Tibial nerve (tissue), 4 donors: ENCODE data around the gene GCN1.

Source experiments
- CTCF ChIP-seq, 5 experiments: fragments of 200-600 bp in 3 of 5; fragments of 450-650 bp in 2 of 5; sonication (generic) in 3 of 5; IDR thresholded peaks; one replicate each; pipeline ENCODE4 v1.5.1; 2016 to 2019; ENCODE audit warnings: antibody characterized with exemption in 5 of 5, mild to moderate bottlenecking in 3 of 5, moderate library complexity in 2 of 5
- EP300 ChIP-seq, 2 donors: sonication (generic); formaldehyde crosslinking; IDR thresholded peaks; one replicate each; pipeline ENCODE4 v1.6.1; 2017; ENCODE audit warnings: antibody characterized with exemption in 2 of 2, mild to moderate bottlenecking in 1 of 2
- POLR2A ChIP-seq, 2 donors: fragments of 450-650 bp; IDR thresholded peaks; one replicate each; pipeline ENCODE4 v1.6.1; 2017; ENCODE audit warnings: antibody characterized with exemption in 2 of 2, mild to moderate bottlenecking in 2 of 2, moderate library complexity in 2 of 2

- TF ChIP-seq CTCF (IDR thresholded peaks at IDR 0.05) (no peak), POLR2A (IDR thresholded peaks at IDR 0.05) (no peak), EP300 (IDR thresholded peaks at IDR 0.05) (no peak)
These were observed 19.2 kb upstream of the GCN1 start for GRCh38 chr12:120213758-120214157.
